IPS-18a (cell line): ENCODE data around the gene ZNF512B.
"Not testable (repeated sequence)": the region's sequence is repeated elsewhere in the genome, so short reads cannot be mapped to it uniquely, and the experiment has no call there.

ENCODE experiments used
- H3K27ac ChIP-seq: one replicate; pipeline ENCODE4 v1.5.1; 2013; ENCODE audit warnings: low read length
- H3K27me3 ChIP-seq: one replicate; pipeline ENCODE4 v1.6.1; 2013; ENCODE audit warnings: mild to moderate bottlenecking, low read length; ENCODE audit not compliant: control insufficient read depth, insufficient read depth
- H3K36me3 ChIP-seq: one replicate; pipeline ENCODE4 v1.6.1; 2013; ENCODE audit warnings: low read depth, low read length; ENCODE audit not compliant: control insufficient read depth
- H3K4me1 ChIP-seq: one replicate; pipeline ENCODE4 v1.6.1; 2013; ENCODE audit warnings: low read depth, low read length; ENCODE audit not compliant: control insufficient read depth
- H3K4me3 ChIP-seq: one replicate; pipeline ENCODE4 v1.5.1; 2013; ENCODE audit warnings: low read length
- H3K9ac ChIP-seq: one replicate; pipeline ENCODE4 v1.6.1; 2013; ENCODE audit warnings: mild to moderate bottlenecking, low read length, moderate library complexity
- H3K9me3 ChIP-seq: one replicate; pipeline ENCODE4 v1.6.1; 2013; ENCODE audit warnings: low read depth, low read length; ENCODE audit not compliant: control insufficient read depth

ZNF512B gene

GRCh38 chr20:63967330-63968135, 2.2 kb downstream of the ZNF512B start:
- no peak overlapping the region for H3K9ac ChIP-seq
- peaks cover 11% of the 10 kb centered on the region for H3K27me3 ChIP-seq
- peaks cover 5% of the 10 kb centered on the region for H3K4me1 ChIP-seq
- H3K27ac ChIP-seq = no peak overlapping the region
- no peak overlapping the region for H3K4me3 ChIP-seq
- no peaks in the 10 kb centered on the region for H3K9me3 ChIP-seq
- H3K36me3 ChIP-seq = peaks cover 15% of the 10 kb centered on the region

- no peak overlapping the region for H3K4me3 ChIP-seq
- H3K9ac ChIP-seq = no peak overlapping the region
- H3K9me3 ChIP-seq = no peaks in the 10 kb centered on the region
- no peak overlapping the region for H3K27ac ChIP-seq
- H3K4me1 ChIP-seq = peaks cover 5% of the 10 kb centered on the region
- peaks cover 19% of the 10 kb centered on the region for H3K36me3 ChIP-seq
- H3K27me3 ChIP-seq = peaks cover 11% of the 10 kb centered on the region
These were observed 2.8 kb downstream of the ZNF512B start for GRCh38 chr20:63966944-63967322.

GRCh38 chr20:63966172-63966943, 3.4 kb downstream of the ZNF512B start:
- peaks cover 25% of the 10 kb centered on the region for H3K36me3 ChIP-seq
- H3K9me3 ChIP-seq = no peaks in the 10 kb centered on the region
- H3K27ac ChIP-seq = no peak overlapping the region
- no peak overlapping the region for H3K9ac ChIP-seq
- H3K27me3 ChIP-seq = peaks cover 11% of the 10 kb centered on the region
- peaks cover 5% of the 10 kb centered on the region for H3K4me1 ChIP-seq
- H3K4me3 ChIP-seq = no peak overlapping the region

GRCh38 chr20:63964412-63964811, 5.3 kb downstream of the ZNF512B start:
- no peak overlapping the region for H3K27ac ChIP-seq
- no peaks in the 10 kb centered on the region for H3K9me3 ChIP-seq
- peaks cover 28% of the 10 kb centered on the region for H3K36me3 ChIP-seq
- no peak overlapping the region for H3K4me3 ChIP-seq
- peaks cover 6% of the 10 kb centered on the region for H3K4me1 ChIP-seq
- no peak overlapping the region for H3K9ac ChIP-seq
- no peaks in the 10 kb centered on the region for H3K27me3 ChIP-seq

GRCh38 chr20:63963784-63964301, 5.9 kb downstream of the ZNF512B start:
- Histone ChIP-seq H3K27ac (no peak overlapping the region), H3K27me3 (no peaks in the 10 kb centered on the region), H3K36me3 (peaks cover 28% of the 10 kb centered on the region), H3K9ac (no peak overlapping the region), H3K9me3 (no peaks in the 10 kb centered on the region), H3K4me1 (peaks cover 10% of the 10 kb centered on the region), H3K4me3 (no peak overlapping the region)

- Histone ChIP-seq H3K27ac (no peak overlapping the region), H3K27me3 (no peaks in the 10 kb centered on the region), H3K36me3 (peaks cover 28% of the 10 kb centered on the region), H3K4me3 (no peak overlapping the region), H3K9me3 (no peaks in the 10 kb centered on the region), H3K9ac (no peak overlapping the region), H3K4me1 (peaks cover 12% of the 10 kb centered on the region)
These were observed 6.4 kb downstream of the ZNF512B start for GRCh38 chr20:63963348-63963741.

GRCh38 chr20:63962426-63963347, 7.0 kb downstream of the ZNF512B start:
- Histone ChIP-seq H3K9me3 (no peaks in the 10 kb centered on the region), H3K4me3 (no peak overlapping the region), H3K27ac (no peak overlapping the region), H3K36me3 (peaks cover 28% of the 10 kb centered on the region), H3K9ac (no peak overlapping the region), H3K4me1 (peaks cover 13% of the 10 kb centered on the region), H3K27me3 (no peaks in the 10 kb centered on the region)

- H3K4me3 ChIP-seq = no peak overlapping the region
- H3K9ac ChIP-seq = no peak overlapping the region
- H3K9me3 ChIP-seq = no peaks in the 10 kb centered on the region
- peaks cover 28% of the 10 kb centered on the region for H3K36me3 ChIP-seq
- no peaks in the 10 kb centered on the region for H3K27me3 ChIP-seq
- no peak overlapping the region for H3K27ac ChIP-seq
- H3K4me1 ChIP-seq = peaks cover 13% of the 10 kb centered on the region
These were observed 7.9 kb downstream of the ZNF512B start for GRCh38 chr20:63961664-63962425.

- H3K9ac ChIP-seq, H3K4me3 ChIP-seq, H3K27ac ChIP-seq, H3K27me3 ChIP-seq, H3K9me3 ChIP-seq: not testable (repeated sequence)
- peaks cover 13% of the 10 kb centered on the region for H3K4me1 ChIP-seq
- peaks cover 24% of the 10 kb centered on the region for H3K36me3 ChIP-seq
These were observed 8.8 kb downstream of the ZNF512B start for GRCh38 chr20:63960654-63961621.

- Histone ChIP-seq H3K27ac (no peak overlapping the region), H3K4me3 (no peak overlapping the region), H3K4me1 (peaks cover 13% of the 10 kb centered on the region), H3K27me3 (no peaks in the 10 kb centered on the region), H3K9ac (no peak overlapping the region), H3K9me3 (no peaks in the 10 kb centered on the region), H3K36me3 (peaks cover 24% of the 10 kb centered on the region)
These were observed 10.0 kb downstream of the ZNF512B start for GRCh38 chr20:63959699-63960075.
